Measurements from ENCODE around the gene SH3PXD2B.

The SH3PXD2B gene

GRCh38 chr5:172454358-172455086 is at the start of gene SH3PXD2B:
TSS of gene SH3PXD2B (minus strand) at chr5:172454525. CDS start at chr5:172454352, 173 bp downstream.
- peak; percentile 23 for DNase-seq

DNA sequence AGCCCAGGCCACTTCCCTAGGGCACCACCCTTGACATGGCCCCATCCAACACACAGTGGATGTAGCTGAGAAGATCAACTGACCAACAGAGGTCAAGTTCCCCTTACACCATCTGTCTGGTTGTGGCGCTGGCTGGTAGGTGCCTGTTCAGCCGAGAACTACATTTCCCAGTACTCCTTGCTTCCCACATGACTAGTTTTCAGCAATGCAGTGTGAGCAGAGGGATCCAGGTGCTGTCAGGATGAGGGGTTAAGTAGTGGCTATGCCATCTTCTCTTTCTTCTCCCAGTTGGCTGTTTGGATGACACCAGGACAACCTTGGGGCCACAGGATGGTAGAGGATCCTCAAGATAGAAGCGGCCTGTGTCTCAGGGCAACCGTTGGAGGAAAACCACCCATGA is 48.6 kb upstream of the SH3PXD2B start:
- no peak for DNase-seq

GRCh38 chr5:172502410-172502809 is 48.1 kb upstream of the SH3PXD2B start:
- no peak for DNase-seq

DNA sequence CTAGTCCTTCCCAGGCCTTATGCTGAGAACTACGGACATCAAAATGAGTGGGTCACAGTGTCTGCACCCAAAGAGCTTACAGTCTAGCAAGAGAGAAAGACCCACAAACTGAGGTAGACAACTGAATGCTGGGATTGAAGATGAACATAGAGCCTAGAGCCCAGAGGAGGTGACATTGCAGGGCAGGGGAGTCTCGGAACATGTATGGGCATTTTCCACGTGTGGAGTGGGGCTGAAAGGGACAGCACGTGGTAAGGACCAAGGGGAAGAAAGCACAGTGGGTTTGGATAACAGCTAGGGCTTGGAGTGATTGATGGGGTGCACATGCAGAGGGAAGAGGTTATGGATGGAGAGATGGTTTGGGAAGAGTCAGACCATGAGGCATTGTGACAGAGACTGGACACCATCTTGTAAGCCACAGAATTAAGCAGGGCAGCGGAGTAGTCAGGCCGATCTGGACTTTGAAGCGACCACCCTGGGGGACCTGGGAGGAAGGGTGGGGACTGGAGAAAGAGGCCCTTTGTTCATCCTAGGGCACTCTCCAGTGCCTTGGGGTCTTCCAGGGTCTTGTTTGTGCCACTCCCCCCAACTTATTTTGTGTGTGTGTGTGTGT is 47.5 kb upstream of the SH3PXD2B start:
- DNase-seq, result no peak

GRCh38 chr5:172499287-172499686 is 45.0 kb upstream of the SH3PXD2B start:
- DNase-seq, result no peak

DNA sequence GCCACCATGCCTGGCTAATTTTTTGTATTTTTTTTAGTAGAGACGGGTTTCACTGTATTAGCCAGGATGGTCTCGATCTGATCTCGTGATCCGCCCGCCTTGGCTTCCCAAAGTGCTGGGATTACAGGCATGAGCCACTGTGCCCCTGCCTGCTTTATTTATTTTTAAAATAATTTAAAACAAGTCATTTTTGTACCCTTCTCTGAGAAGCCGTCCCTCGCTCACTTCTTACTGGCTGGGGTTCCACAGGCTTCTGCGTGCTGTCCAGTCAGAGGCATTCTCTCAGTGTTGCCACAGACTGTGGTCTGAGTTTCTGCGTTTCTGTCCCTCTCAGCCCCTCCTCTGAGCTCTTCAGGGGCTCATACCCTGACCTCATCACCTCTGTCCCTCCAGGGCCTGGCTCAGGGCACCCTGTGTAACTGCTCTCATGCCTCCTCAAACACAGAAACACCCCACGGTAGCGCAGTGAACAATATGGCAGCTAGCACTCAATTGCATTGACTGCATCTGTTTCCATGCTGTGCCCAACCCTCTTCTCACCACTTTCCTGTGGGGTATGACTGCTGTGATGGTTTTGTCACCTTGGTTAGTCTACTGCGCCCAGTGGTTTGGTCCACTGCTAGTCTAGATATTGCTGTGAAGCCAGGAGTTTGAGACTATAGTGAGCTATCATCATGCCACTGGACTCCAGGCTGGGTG is 44.3 kb upstream of the SH3PXD2B start:
- DNase-seq, result no peak

GRCh38 chr5:172497591-172498255 is 43.4 kb upstream of the SH3PXD2B start:
- no peak for DNase-seq

DNA sequence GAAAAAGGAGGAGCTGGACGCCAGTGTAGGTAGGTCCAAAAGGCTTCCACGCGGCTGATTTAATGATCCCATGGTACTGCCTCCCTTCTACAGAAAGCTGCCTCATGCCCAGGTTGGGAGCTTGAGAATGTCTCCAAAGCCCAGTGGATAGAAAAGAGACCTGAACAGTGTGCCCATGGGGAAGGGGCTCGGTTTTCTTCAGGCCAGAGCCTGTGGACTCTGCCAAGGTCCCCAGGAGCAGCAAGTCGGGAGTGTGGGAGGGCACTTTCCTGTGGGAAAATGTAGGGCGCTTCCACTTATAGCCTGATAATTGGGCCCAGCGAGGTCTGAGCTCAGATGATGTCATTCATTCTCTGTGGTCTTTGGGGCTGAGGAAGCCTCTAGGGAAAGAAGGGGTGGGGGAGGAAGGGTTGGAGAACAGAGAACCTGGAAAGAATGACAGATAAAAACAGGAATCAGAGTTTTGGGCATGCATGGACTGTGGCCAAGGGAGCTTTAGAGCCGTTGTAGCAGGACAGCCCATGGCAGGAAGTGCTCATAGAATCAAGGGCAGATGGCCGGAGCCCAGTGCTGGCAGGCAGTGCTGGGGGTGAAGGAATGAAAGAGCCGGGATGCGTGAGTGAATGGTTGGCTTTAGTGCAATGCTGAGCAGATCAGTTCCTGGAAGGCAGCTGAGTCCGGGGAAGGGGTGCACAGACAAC is 42.5 kb upstream of the SH3PXD2B start:
- no peak for DNase-seq

GRCh38 chr5:172494630-172495505 is 40.5 kb upstream of the SH3PXD2B start:
- DNase-seq, result no peak

DNA sequence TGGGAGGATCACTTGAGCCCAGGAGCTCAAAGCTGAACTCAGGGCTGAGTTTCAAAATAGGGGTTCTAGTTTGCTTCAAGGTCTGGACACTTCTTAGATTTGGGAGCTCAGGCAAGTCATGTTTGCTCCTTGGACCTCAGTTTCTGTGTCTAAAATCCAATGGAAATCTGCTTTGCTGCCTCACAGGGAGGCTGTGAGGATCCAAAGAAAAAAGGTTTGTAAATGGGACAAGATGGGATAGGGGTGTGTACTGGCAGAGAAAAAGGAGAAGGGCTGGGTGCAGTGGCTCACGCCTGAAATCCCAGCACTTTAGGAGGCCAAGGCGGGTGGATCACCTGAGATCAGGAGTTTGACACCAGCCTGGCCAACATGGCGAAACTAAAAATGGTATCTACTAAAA is 39.6 kb upstream of the SH3PXD2B start:
- no peak for DNase-seq

GRCh38 chr5:172493461-172493860 is 39.1 kb upstream of the SH3PXD2B start:
- no peak for DNase-seq

DNA sequence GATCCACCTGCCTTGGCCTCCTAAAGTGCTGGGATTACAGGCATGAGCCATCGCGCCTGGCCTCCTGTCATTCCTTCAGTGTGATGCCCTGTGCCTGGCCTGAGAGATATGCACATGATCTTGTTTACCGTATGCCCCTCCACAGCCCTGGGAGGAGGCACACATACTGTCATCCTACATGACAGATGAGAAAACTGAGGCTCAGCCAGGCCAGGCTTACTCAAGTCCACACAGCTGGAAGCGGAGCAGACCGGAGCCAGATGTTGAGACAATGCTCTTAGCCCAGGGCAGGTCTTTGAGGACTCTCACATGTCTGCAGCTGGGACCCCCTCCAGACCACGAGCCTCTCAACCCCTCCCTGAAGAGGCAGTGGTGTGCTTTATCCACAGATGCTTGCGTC is 38.7 kb upstream of the SH3PXD2B start:
- no peak for DNase-seq

DNA sequence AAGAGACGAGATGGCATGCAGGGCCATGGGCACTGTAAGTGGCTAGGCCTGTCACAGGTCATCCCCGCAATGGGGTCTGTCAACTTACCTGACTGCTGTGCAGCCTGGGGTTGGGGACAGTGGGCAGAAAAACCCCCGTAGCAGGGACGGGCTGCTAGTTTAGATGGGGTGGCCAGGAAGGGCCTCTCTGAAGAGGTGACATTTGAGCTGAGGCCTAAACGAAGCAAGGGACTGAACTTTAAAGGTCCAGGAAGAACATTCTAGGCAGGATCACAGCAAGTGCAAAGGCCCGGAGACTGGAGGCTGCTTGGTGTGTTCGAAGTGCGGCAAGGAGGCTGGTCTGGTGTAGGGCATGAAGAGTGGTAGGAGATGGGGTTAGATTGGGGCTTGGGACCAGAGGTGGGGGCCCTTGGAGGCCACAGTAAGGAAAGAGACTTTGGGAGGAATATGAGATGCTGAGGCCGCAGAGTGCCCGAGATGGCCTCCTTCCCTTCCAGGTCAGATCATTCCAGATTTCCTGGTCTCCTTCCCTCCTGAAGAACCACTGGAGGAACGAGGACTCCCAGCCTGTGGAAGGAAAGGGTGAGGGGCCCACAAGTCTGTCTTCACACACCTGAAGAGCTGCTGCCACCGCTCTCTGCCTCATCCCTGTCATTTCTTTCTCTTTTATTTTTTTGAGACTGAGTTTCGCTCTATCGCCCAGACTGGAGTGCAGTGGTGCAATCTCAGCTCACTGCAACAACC is 37.9 kb upstream of the SH3PXD2B start:
- no peak for DNase-seq

GRCh38 chr5:172491481-172491880 is 37.2 kb upstream of the SH3PXD2B start:
- no peak for DNase-seq

DNA sequence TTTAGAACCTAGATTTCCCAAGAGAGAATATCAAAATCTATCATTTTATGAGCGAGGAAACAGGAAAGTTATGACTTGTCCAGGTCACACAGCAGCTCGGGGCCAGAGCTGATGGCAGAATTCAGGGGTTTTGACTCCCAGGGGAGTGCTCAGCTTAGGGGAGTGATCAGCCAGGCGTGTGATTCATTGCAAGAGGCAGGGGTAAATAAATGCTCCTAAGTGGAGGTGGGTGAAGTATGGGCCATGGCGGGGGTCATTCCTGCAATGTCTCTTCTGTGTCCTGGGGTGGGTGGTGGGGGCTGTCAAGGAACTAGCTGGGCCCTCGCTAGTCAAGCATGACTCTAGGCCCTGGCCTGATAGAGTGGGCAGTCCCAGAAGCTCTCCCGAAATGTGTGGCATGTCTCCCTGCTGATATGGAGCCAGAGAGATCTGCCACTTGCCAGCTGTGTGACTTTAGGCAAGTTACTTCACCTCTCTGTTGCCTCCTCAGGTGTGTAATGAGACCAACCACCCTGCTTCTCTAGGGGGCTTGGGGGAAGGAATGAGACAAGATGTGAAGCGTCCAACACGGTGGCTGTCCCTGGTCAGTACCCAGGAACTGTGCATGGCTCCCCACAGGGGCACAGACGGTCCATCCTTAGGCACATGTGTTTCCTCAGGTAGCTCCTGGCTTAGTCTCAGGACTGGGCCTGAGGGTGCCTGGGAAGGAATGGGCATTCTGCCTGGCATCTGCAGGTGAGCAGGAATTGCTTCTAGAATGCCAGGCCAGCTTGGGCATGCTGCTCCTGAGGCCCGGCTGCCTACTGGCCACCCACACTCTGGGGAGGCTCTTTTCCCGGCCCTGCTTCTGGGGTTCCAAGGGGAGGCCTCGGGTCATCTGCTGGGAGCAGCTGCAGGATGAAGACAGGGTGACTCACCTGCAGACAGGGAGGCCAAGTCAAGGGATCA is 36.5 kb upstream of the SH3PXD2B start:
- no peak for DNase-seq

- no peak for DNase-seq
These were observed 33.9 kb upstream of the SH3PXD2B start for GRCh38 chr5:172488221-172488620.

- no peak for DNase-seq
These were observed 33.3 kb upstream of the SH3PXD2B start for GRCh38 chr5:172487671-172488070.

GRCh38 chr5:172486912-172487311 is 32.6 kb upstream of the SH3PXD2B start:
- no peak for DNase-seq

DNA sequence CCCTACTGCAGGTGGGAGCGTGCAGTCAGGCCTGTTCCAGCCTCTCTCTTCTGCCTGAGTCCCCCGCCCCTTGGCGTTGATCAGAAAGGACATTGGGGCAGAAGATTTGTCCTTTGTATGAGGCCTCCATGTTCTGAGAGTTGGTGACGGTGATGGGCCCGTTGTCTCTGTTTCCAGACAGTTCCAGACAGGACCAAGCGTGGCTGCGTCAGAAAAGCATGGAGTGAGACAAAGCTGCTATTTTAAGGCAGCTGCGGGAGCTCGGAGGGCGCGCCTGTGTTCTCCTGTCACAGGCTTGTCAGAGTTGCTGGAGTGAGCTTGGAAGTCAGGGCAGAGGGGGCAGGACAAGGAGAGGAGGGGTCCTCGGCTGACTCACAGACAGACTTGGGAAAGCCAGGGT is 32.1 kb upstream of the SH3PXD2B start:
- no peak for DNase-seq
